Uterus (tissue), 2 donors: Measurements from ENCODE around the gene SARDH.

ENCODE experiments used
- POLR2A ChIP-seq, 2 donors: fragments of 450-650 bp; IDR thresholded peaks; one replicate each; pipeline ENCODE4 v1.6.1; 2016; ENCODE audit warnings: antibody characterized with exemption in 2 of 2, mild to moderate bottlenecking in 1 of 2, moderate library complexity in 1 of 2
- TF ChIP-seq, protein P1 (sequence below), 4 experiments: fragments of 200-600 bp in 2 of 4; fragments of 450-650 bp in 2 of 4; sonication (generic) in 2 of 4; IDR thresholded peaks; one replicate each; pipeline ENCODE4 v1.5.1; 2016 to 2019; ENCODE audit warnings: antibody characterized with exemption in 4 of 4, mild to moderate bottlenecking in 2 of 4, moderate library complexity in 1 of 4

DNA sequence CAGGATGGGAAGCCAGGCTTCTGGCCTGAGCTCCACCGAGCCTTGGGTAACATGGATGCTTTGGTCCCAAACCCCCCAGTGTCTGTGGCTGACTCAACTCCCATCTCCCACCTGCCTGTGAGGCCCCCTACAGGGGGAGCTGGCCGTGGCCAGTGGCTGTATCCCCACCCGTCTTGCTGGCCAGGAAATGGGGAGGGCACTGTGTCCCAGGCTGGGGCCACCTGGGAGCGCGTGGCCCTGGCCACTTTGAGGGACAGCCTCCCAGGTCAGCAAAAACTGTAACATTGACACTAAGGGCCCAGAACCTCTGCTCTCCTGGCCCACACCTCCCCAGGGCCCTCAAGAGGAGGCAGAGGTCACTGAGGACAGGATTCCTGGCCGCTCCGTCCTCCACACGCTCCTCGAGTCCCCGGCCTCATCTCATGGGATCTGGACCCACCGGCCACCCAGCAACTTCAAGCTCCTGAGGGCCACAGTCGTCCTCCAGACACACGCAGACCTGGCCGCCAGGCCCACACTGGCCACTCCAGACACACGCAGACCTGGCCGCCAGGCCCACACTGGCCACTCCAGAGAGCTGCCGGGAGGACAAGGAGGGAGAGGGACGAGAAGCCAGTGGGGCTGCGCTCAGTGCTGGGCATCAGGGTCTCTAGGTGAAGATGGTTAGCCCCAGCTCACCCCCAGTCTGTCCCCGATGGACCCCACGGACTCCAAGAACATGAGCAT lies 57.7 kb downstream of the SARDH start:
- no peak for TF ChIP-seq POLR2A (IDR thresholded peaks at IDR 0.05)
- TF ChIP-seq, protein P1, sequence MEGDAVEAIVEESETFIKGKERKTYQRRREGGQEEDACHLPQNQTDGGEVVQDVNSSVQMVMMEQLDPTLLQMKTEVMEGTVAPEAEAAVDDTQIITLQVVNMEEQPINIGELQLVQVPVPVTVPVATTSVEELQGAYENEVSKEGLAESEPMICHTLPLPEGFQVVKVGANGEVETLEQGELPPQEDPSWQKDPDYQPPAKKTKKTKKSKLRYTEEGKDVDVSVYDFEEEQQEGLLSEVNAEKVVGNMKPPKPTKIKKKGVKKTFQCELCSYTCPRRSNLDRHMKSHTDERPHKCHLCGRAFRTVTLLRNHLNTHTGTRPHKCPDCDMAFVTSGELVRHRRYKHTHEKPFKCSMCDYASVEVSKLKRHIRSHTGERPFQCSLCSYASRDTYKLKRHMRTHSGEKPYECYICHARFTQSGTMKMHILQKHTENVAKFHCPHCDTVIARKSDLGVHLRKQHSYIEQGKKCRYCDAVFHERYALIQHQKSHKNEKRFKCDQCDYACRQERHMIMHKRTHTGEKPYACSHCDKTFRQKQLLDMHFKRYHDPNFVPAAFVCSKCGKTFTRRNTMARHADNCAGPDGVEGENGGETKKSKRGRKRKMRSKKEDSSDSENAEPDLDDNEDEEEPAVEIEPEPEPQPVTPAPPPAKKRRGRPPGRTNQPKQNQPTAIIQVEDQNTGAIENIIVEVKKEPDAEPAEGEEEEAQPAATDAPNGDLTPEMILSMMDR (IDR thresholded peaks at IDR 0.05): no peak
